ENCODE results near the gene PARK7.
"Not testable (repeated sequence)": the region's sequence is repeated elsewhere in the genome, so short reads cannot be mapped to it uniquely, and the experiment has no call there.

PARK7 gene

GRCh38 chr1:7961216-7962013 is at the start of gene PARK7:
Gene PARK7, plus strand, starts transcription at chr1:7961711. Its CDS starts 1,075 bp downstream, at chr1:7962786.
- DNase-seq = peak; percentile 99

- no peak for DNase-seq
These were observed 49.4 kb upstream of the PARK7 start for GRCh38 chr1:7912145-7912544.

GRCh38 chr1:7912743-7913557 is 48.6 kb upstream of the PARK7 start:
- DNase-seq = no peak

- no peak for DNase-seq
These were observed 45.5 kb upstream of the PARK7 start for GRCh38 chr1:7915826-7916500.

GRCh38 chr1:7916501-7916830 is 45.0 kb upstream of the PARK7 start:
- DNase-seq = no peak

GRCh38 chr1:7917971-7918370 is 43.5 kb upstream of the PARK7 start:
- not testable (repeated sequence) for DNase-seq

- DNase-seq = no peak
These were observed 41.6 kb upstream of the PARK7 start for GRCh38 chr1:7919880-7920279.

GRCh38 chr1:7921796-7922195 is 39.7 kb upstream of the PARK7 start:
- no peak for DNase-seq

GRCh38 chr1:7922301-7922700 is 39.2 kb upstream of the PARK7 start:
- no peak for DNase-seq

GRCh38 chr1:7927061-7927460 is 34.5 kb upstream of the PARK7 start:
- not testable (repeated sequence) for DNase-seq

- no peak for DNase-seq
These were observed 33.3 kb upstream of the PARK7 start for GRCh38 chr1:7928247-7928646.

GRCh38 chr1:7929637-7930036 is 31.9 kb upstream of the PARK7 start:
- no peak for DNase-seq

GRCh38 chr1:7930645-7931445 is 30.7 kb upstream of the PARK7 start:
- DNase-seq = no peak

- no peak for DNase-seq
These were observed 30.1 kb upstream of the PARK7 start for GRCh38 chr1:7931446-7931812.

- DNase-seq = no peak
These were observed 28.9 kb upstream of the PARK7 start for GRCh38 chr1:7932524-7933138.

- no peak for DNase-seq
These were observed 23.4 kb upstream of the PARK7 start for GRCh38 chr1:7938070-7938469.

- no peak for DNase-seq
These were observed 21.5 kb upstream of the PARK7 start for GRCh38 chr1:7940034-7940433.

- no peak for DNase-seq
These were observed 20.6 kb upstream of the PARK7 start, which contains the start of gene TNFRSF9 for GRCh38 chr1:7940745-7941436. Gene TNFRSF9, minus strand, starts transcription at chr1:7940839. Its CDS starts 845 bp downstream, at chr1:7939994.

- DNase-seq = no peak
These were observed 20.1 kb upstream of the PARK7 start for GRCh38 chr1:7941437-7941793.

GRCh38 chr1:7942214-7942921 is 19.1 kb upstream of the PARK7 start:
- DNase-seq = no peak

- no peak for DNase-seq
These were observed 18.3 kb upstream of the PARK7 start for GRCh38 chr1:7943251-7943650.
